Endometrial microvascular endothelial cells (primary cell): Measurements from ENCODE around the gene SVIL. TPM values are rescaled to one million over a fixed set of nuclear protein-coding genes. Genes with fewer than 3 reads are reported as not detected.
"Not testable (repeated sequence)": the region's sequence is repeated elsewhere in the genome, so short reads cannot be mapped to it uniquely, and the experiment has no call there.

Source experiments
- in situ Hi-C: cut with HindIII; loops from 2 replicates; pipeline ENCODE4 v1.10.0; 2017; ENCODE audit warnings: low sequenced_read_pairs, low pct_unique_long_range_greater_than_20kb; ENCODE audit errors: inconsistent ontology term
- total RNA-seq: library from RNA; depleted of rRNA; stranded (reverse); fragments of >200 nt; gene quantifications from one replicate; pipeline ENCODE4 v1.2.3, GENCODE V29; 2015; ENCODE audit errors: inconsistent ontology term

Gene SVIL
- total RNA-seq, 1 donor from 2014 or later = 36.0 TPM

DNA sequence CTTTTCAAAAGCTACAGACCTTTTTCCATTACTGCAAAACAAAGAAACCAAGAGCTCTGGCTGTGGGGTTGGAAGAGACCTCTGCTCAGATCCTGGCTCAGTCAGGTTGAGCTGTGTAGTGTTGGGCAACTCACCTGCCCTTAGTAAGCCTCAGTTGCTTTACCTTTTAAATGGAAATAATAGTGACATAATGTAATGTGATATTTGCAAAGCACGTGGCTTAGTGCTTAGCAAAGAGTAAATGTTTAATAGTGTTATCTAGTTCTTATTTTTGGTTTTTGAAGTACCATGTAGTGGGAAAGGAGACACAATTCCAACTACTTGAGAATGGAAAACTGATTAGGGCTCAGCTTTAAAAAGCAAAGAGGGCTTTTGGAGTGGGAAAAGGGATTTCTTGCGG is 100.2 kb downstream of the SVIL start:
- in situ Hi-C loops = no loop called here

- in situ Hi-C loops = no loop called here
Observed at GRCh38 chr10:29533696-29534285, 101.0 kb downstream of the SVIL start.

DNA sequence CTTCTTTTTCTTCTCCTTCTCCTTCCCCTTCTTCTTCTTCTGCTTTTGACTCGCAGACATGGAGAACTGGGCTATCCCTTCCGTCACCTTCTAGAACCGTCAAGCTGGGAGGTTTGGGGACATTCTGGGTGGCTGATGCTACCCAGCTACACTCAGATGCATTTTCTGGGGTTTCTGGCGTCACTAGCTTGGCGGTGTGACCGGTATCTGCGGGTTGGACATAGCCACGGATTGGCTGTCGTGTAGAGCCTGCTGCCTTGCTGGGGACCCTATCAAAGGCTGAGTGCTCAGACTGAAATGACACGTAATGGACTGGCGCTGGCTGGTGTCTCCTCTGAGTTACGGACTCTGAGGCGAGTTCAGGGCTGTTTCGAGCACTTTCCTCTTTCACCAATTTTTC is 101.7 kb downstream of the SVIL start:
- in situ Hi-C loops = no loop called here

DNA sequence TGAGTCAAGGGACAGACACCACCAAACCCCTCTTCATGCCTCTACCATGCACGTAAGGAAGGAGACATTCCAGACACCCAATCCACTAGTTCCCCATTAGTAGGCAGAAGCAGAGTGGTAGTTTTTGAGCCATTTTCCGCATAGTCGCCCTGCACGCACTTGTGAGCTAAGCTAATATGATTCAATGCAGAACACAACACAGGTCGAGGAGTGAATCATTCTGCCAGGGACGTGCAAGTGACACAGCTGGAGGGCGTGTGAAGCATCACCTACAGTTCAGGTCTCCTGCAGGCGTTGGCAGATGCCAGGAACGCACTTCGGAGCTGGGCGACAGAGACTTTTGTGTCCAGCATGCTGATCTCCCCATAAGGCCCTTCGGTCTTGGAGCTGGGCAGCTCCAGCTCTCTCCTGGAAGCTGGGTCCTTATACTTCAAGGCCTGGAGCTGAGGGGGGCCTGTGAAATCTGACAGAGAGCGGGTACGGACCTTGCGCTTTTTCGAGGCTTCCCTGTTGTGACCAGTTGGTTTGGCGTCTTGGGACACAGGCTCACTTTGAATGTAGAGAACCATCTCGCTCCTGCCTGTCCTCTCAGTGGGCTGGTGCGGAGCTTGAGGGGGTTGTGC is 102.4 kb downstream of the SVIL start:
- in situ Hi-C loops = no loop called here

- in situ Hi-C loops = no loop called here
Observed at GRCh38 chr10:29530112-29530976, 104.4 kb downstream of the SVIL start.

DNA sequence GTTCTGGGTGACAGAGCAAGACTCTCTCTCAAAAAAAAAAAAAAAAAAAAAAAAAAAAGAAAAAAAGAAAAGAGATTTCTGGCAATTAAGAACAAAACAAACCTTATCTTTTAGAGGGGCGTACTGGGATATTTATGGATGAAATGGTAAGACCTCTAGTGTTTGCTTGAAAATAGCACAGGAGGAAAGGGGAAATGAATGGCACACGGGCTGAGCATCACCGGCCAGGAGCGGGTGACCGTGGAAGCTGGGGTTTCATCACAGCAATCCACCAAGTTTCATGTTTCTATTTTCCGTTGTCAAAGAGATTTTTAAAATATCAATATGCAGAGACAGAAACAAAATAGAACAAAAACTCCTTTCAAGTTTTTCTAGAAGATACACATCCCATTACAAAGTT is 105.6 kb downstream of the SVIL start:
- in situ Hi-C loops = no loop called here

- in situ Hi-C loops = no loop called here
Observed at GRCh38 chr10:29525762-29526161, 109.0 kb downstream of the SVIL start.

- in situ Hi-C loops = no loop called here
Observed at GRCh38 chr10:29524720-29525119, 110.1 kb downstream of the SVIL start.

GRCh38 chr10:29524294-29524693 is 110.5 kb downstream of the SVIL start:
- in situ Hi-C loops = no loop called here

DNA sequence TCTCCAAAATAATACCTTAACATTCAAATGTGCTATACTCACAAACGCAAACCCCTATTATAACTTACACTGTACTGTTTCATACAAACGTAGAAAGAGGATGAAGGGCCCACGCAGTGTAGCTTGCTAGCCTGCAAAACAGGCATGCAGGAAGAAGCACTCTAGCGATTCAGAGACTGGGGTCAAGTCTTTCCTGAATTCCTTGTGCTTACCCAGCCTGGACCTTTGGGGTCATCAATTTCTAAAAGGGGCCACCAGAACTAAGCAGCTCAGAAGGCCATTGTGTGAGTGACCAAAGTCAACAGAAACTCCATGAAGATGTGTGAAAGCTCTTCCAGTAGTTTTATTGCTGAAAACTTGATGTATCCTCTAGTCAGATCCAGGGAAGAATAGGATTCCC is 111.9 kb downstream of the SVIL start:
- in situ Hi-C loops = no loop called here

- in situ Hi-C loops = no loop called here
Observed at GRCh38 chr10:29522061-29522855, 112.5 kb downstream of the SVIL start.

- in situ Hi-C loops = no loop called here
Observed at GRCh38 chr10:29519659-29520058, 115.1 kb downstream of the SVIL start.

GRCh38 chr10:29517352-29517923 is 117.3 kb downstream of the SVIL start:
- in situ Hi-C loops = no loop called here

- in situ Hi-C loops = not testable (repeated sequence)
Observed at GRCh38 chr10:29516309-29516932, 118.3 kb downstream of the SVIL start.

DNA sequence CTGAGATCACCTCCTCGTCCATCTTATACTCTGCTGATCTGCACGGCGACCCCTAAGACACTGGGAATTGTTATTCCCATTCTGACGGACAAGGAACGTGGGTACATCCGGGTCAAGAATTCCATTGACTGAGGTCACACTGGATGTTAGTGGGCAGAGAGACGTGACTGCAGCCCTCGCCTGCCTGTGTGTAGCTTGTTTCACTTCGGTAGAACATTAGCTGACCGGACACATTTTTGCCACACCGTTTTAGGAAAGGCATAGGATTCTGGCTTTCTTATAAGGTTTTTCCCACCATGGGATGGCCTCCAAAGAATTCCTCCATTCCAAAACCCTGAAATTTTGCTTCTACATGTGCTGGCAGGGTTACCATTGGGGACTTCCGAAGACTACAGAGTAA is 118.9 kb downstream of the SVIL start:
- in situ Hi-C loops = not testable (repeated sequence)

GRCh38 chr10:29515104-29515503 is 119.7 kb downstream of the SVIL start:
- in situ Hi-C loops = not testable (repeated sequence)

DNA sequence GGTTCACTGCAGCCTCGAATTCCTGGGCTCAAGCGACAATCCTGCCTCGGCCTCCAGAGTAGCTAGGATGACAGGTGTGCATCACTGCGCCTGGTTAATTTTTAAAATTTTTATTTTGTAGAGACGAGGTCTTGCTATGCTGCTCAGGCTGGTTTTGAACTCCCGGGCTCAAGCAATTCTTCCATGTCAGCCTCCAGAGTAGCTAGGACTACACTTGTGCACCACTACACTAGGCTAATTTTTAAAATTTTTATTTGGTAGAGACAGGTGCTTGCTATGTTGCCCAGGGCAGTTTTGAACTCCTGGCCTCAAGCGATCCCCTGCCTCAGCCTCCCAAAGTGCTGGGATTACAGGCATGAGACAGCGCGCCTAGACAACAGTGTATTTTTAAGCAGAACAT is 120.5 kb downstream of the SVIL start:
- in situ Hi-C loops = no loop called here

GRCh38 chr10:29512425-29512974 is 122.3 kb downstream of the SVIL start:
- in situ Hi-C loops = no loop called here
